Prostate gland (tissue), 2 donors: Measurements from ENCODE around the gene KRT35.

Source experiments
- CTCF ChIP-seq, 4 experiments: fragments of 200-600 bp in 2 of 4; fragments of 450-650 bp in 2 of 4; sonication (generic) in 2 of 4; IDR thresholded peaks; 1 replicate in 3 of 4; 2 replicates in 1 of 4; pipeline ENCODE4 v1.5.1; 2016 to 2019; ENCODE audit warnings: antibody characterized with exemption in 4 of 4, mild to moderate bottlenecking in 2 of 4, moderate library complexity in 2 of 4
- POLR2A ChIP-seq: fragments of 450-650 bp; IDR thresholded peaks from one replicate; pipeline ENCODE4 v1.6.1; 2016; ENCODE audit warnings: antibody characterized with exemption, mild to moderate bottlenecking
- POLR2AphosphoS5 ChIP-seq: sonication (generic); formaldehyde crosslinking; IDR thresholded peaks from one replicate; pipeline ENCODE4 v1.6.1; 2017; ENCODE audit warnings: antibody characterized with exemption

- TF ChIP-seq CTCF (IDR thresholded peaks at IDR 0.05) (peak in 1 of 4 experiments; percentile 3), POLR2AphosphoS5 (peak; percentile 82), POLR2A (peak; percentile 67)
Observed at GRCh38 chr17:41518789-41519449, 38.0 kb upstream of the KRT35 start, which contains the start of gene KRT15.
